Spleen (tissue), 11 donors: ENCODE results near the gene EXTL1. TPM values are rescaled to one million over a fixed set of nuclear protein-coding genes. Genes with fewer than 3 reads are reported as not detected.

Source experiments
- DNase-seq: peaks from one replicate; pipeline ENCODE4 v3.0.0-alpha.2; 2020
- H3K27ac ChIP-seq, 8 donors: fragments of 200-600 bp; sonication (generic) in 7 of 8; 1 replicate in 4 of 8; 2 replicates in 4 of 8; pipeline versions ENCODE4 v1.5.0 to v1.8.0; 2016 to 2021; ENCODE audit warnings: inconsistent platforms in 4 of 8, mild to moderate bottlenecking in 4 of 8, moderate library complexity in 1 of 8
- H3K27me3 ChIP-seq, 7 donors: fragments of 200-600 bp; sonication (generic) in 6 of 7; replicated peaks in 1 of 7; 1 replicate in 4 of 7; 2 replicates in 3 of 7; pipeline versions ENCODE4 v1.5.0 to v1.8.0; 2016 to 2021; ENCODE audit warnings: inconsistent platforms in 3 of 7, mild to moderate bottlenecking in 1 of 7
- H3K36me3 ChIP-seq, 6 donors: fragments of 200-600 bp; sonication (generic) in 5 of 6; 1 replicate in 4 of 6; 2 replicates in 2 of 6; pipeline versions ENCODE4 v1.5.0 to v1.8.0; 2016 to 2021; ENCODE audit warnings: inconsistent platforms in 2 of 6
- H3K4me1 ChIP-seq, 6 donors: fragments of 200-600 bp; sonication (generic) in 5 of 6; 1 replicate in 3 of 6; 2 replicates in 3 of 6; pipeline versions ENCODE4 v1.5.0 to v1.8.0; 2016 to 2021; ENCODE audit warnings: inconsistent platforms in 3 of 6
- H3K4me3 ChIP-seq, 8 donors: fragments of 200-600 bp; sonication (generic) in 7 of 8; 1 replicate in 4 of 8; 2 replicates in 4 of 8; pipeline versions ENCODE4 v1.5.0 to v1.8.0; 2016 to 2021; ENCODE audit warnings: inconsistent platforms in 4 of 8, mild to moderate bottlenecking in 4 of 8, moderate library complexity in 2 of 8
- H3K9me3 ChIP-seq, 8 donors: fragments of 200-600 bp; sonication (generic) in 7 of 8; 1 replicate in 4 of 8; 2 replicates in 4 of 8; pipeline versions ENCODE4 v1.5.0 to v1.8.0; 2016 to 2021; ENCODE audit warnings: inconsistent platforms in 4 of 8
- POLR2A ChIP-seq, 3 donors: fragments of 450-650 bp; IDR thresholded peaks; one replicate each; pipeline ENCODE4 v1.5.1; 2017; ENCODE audit warnings: antibody characterized with exemption in 3 of 3, mild to moderate bottlenecking in 1 of 3
- POLR2AphosphoS5 ChIP-seq, 3 donors: sonication (generic); formaldehyde crosslinking; IDR thresholded peaks; one replicate each; pipeline ENCODE4 v1.5.1; 2017; ENCODE audit warnings: antibody characterized with exemption in 3 of 3
- WGBS, 5 donors: extraction: QIAGEN DNeasy Blood & Tissue Kit in 3 of 5; methylation state at CpG; one replicate each; pipeline versions ENCODE4 v1.1.5 to v1.1.7; 2013 to 2018; 5-methylcytosine and 5-hydroxymethylcytosine counted together
- intact Hi-C: fragments of 100-400 bp; cut with DNase I; formaldehyde crosslinking; loops from one replicate; pipeline ENCODE4 v1.15.0; 2023; ENCODE audit warnings: low total_unique reads
- polyA plus RNA-seq, 3 donors: library from polyadenylated mRNA; stranded (reverse); fragments of 200-250 nt; gene quantifications; one replicate each; pipeline ENCODE4 v1.2.1, GENCODE V29; 2013
- total RNA-seq, 7 donors: library from RNA; depleted of rRNA in 3 of 7; stranded (reverse); fragments of >200 nt in 3 of 7; fragmentation: NEBNext Ultra II Directional in 4 of 7; extraction: Animal tissue kit (Norgen Biotek cat#: 25700) in 4 of 7; gene quantifications; one replicate each; pipeline versions ENCODE4 v1.1.0 to v1.2.1, GENCODE V29; 2016 to 2021
- TF ChIP-seq, protein P1 (sequence below), 11 experiments: fragments of 200-600 bp in 7 of 11; fragments of 450-650 bp in 4 of 11; sonication (generic) in 4 of 11; IDR thresholded peaks in 8 of 11; conservative IDR thresholded peaks in 3 of 11; 1 replicate in 7 of 11; 2 replicates in 4 of 11; pipeline versions ENCODE4 v1.4.0 to v1.8.0; 2016 to 2021; ENCODE audit warnings: antibody characterized with exemption in 11 of 11, inconsistent platforms in 4 of 11, mild to moderate bottlenecking in 1 of 11
- donor health status: healthy with polysubstance abuse.
- donor health status: DM: no; HTN: no; CAD: no; lungs with moderate emphysema.
- donor health status: DM: no; HTN: no; CAD: no.
- donor health status: Bipolar disorder and iron deficiency.
- donor health status: healthy.
- donor health status: DM: no; HTN: no; CAD: no.
- donor health status: DM: yes; HTN: yes; CAD: no.

EXTL1 gene
- total and polyA plus RNA-seq, 10 donors, result 0.30 to 8.6 (median 3.6) TPM

DNA sequence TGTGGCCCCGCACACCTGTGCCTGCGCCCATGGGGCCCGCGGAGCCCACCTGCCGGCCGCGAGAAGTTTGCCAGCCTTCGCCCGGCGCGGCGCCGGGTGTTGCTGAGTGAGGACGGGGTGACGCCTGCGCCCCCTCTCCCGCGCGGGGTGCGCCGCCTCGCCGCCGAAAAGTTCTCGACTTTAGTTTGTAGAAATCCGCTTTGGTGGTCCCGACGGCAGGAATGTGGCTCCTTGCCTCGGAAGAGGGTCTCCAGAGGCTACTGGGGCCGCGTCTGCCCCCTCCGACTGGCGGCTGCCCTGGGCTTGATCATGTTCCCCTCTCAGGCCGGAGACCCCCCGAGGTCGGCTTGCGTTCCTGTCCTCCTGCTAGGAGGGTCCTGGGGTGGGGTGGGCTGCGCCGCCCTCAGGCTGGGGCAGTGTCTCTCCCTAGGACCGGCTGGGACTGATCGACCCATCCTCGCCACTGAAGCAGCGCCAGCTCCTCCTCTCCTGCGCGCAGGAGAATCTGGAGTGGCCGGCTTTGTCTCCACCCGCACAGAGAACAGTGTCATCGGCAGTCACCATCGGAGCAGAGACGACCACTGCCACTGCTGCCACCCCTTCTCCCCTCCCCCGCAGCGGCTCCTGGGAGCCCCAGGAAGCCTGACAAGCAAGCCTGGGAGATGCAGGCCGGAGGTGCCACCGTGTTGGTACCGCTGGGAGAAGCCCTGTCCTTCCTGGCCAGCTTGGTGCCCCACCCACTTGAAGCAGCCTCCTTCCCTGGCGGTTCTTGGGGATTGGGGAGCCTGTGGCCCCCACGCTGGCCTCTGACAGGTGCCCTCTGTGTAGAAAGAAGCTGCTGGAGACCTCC, 24.9 kb downstream of the EXTL1 start:
- Histone ChIP-seq H3K27me3 (peaks cover 0 to 94% (median 44%) of the 10 kb centered on the region in 7 donors), H3K9me3 (no peaks in the 10 kb centered on the region), H3K4me1 (peaks cover 4 to 15% (median 12%) of the 10 kb centered on the region in 6 donors), H3K36me3 (no peaks in the 10 kb centered on the region), H3K27ac (no peak overlapping the region), H3K4me3 (peak overlapping the region in 4 of 8 donors; percentile 2 to 51 (median 12))
- TF ChIP-seq, protein P1, sequence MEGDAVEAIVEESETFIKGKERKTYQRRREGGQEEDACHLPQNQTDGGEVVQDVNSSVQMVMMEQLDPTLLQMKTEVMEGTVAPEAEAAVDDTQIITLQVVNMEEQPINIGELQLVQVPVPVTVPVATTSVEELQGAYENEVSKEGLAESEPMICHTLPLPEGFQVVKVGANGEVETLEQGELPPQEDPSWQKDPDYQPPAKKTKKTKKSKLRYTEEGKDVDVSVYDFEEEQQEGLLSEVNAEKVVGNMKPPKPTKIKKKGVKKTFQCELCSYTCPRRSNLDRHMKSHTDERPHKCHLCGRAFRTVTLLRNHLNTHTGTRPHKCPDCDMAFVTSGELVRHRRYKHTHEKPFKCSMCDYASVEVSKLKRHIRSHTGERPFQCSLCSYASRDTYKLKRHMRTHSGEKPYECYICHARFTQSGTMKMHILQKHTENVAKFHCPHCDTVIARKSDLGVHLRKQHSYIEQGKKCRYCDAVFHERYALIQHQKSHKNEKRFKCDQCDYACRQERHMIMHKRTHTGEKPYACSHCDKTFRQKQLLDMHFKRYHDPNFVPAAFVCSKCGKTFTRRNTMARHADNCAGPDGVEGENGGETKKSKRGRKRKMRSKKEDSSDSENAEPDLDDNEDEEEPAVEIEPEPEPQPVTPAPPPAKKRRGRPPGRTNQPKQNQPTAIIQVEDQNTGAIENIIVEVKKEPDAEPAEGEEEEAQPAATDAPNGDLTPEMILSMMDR (IDR thresholded peaks at IDR 0.05 in 8 of 11, conservative IDR thresholded peaks at IDR 0.05 in 3 of 11), result no peak
- WGBS, 5 donors, result 6 to 7% (median 6%) methylated on average over 20 to 57 of the region's 57 CpGs; no CpG with 5 or more reads in 1 of the 5 donors
- DNase-seq, result no peak
- intact Hi-C loops, result no loop called here

DNA sequence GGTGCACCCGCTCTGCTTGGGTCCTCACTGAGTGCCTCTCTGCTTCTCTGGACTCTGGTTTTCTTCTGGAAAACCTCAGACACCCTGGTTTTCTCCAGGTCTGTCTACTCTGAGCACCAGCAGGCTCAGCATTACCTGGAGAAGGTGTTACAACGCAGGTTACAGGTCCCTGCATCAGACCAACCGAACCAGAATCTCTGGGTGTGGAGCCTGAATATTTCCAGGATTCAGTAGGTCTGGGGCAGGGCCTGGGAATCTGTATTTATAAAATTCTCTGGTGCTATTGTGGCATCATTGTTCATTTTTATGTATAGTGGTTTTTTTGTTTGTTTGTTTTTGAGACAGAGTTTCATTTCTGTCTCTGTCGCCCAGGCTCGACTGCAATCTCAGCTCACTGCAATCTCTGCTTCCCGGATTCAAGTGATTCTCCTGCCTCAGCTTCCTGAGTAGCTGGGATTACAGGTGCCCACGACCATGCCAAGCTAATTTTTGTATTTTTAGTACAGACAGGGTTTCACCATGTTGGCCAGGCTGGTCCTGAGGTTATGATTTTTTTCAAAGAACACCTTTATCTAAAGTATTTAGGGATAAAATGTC, 25.8 kb downstream of the EXTL1 start:
- H3K4me1 ChIP-seq, result peaks cover 4 to 15% (median 12%) of the 10 kb centered on the region in 6 donors
- no peaks in the 10 kb centered on the region for H3K36me3 ChIP-seq
- WGBS, 5 donors, result 66 to 78% (median 75%) methylated on average over 7 of the region's 7 CpGs
- H3K27me3 ChIP-seq, result peaks cover 0 to 94% (median 44%) of the 10 kb centered on the region in 7 donors
- no peak overlapping the region for H3K4me3 ChIP-seq
- no peak for TF ChIP-seq POLR2AphosphoS5 (IDR thresholded peaks at IDR 0.05)
- TF ChIP-seq, protein P1 (IDR thresholded peaks at IDR 0.05 in 8 of 11, conservative IDR thresholded peaks at IDR 0.05 in 3 of 11), result no peak
- TF ChIP-seq POLR2A (IDR thresholded peaks at IDR 0.05), result no peak
- no peak for DNase-seq
- no peak overlapping the region for H3K27ac ChIP-seq
- H3K9me3 ChIP-seq, result no peaks in the 10 kb centered on the region
- intact Hi-C loops, result no loop called here

DNA sequence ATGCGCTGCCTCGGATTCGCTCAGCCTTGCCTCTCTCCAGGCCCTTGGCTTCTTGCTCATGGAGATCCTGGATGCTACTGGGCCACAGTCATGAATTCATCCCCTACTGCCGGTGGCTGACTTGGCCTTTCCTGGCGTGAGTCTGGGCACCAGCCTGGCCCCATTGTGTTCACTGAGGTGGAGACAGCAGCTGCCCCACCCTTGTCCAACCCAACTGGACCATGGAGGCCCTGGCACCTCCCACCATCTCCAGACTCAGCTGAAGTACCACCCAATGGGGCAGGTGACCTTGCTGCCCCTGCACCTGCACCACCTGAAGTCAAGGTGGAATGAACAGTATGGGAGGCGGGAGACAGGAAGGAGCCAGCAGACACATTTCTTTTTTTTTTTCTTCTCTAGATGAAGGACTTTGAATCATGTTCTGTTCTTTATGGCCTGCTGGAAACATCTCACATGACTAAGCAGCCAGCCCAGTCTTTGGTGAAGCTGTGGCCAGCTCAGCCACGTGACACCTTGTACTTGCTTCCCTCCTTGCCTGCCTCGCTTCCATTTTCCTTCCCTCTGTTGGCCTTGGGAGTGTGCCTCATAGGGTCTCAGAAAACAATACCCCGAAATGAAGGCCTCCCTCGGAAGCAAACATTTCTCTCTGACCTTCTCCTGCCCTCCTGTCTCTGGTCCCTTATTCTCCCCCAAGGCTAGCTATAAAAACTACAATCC, 28.1 kb downstream of the EXTL1 start:
- Histone ChIP-seq H3K9me3 (no peaks in the 10 kb centered on the region), H3K36me3 (no peaks in the 10 kb centered on the region), H3K4me1 (peaks cover 4 to 19% (median 12%) of the 10 kb centered on the region in 6 donors), H3K27ac (no peak overlapping the region), H3K4me3 (no peak overlapping the region), H3K27me3 (peaks cover 0 to 94% (median 43%) of the 10 kb centered on the region in 7 donors)
- intact Hi-C loops, result no loop called here
- 60 to 74% (median 69%) methylated on average over 10 of the region's 10 CpGs for WGBS, 5 donors
- TF ChIP-seq, protein P1 (IDR thresholded peaks at IDR 0.05 in 8 of 11, conservative IDR thresholded peaks at IDR 0.05 in 3 of 11), result no peak
- TF ChIP-seq POLR2AphosphoS5 (IDR thresholded peaks at IDR 0.05) (no peak), POLR2A (IDR thresholded peaks at IDR 0.05) (no peak)
- no peak for DNase-seq
